Spleen (tissue), 11 donors: Measurements from ENCODE around the gene MYMX. TPM values are rescaled to one million over a fixed set of nuclear protein-coding genes. Genes with fewer than 3 reads are reported as not detected.
A peak's percentile ranks its signal among the peaks of the same experiment; 100 is the strongest.

Experiments
- DNase-seq: peaks from one replicate; pipeline ENCODE4 v3.0.0-alpha.2; 2020
- H3K27ac ChIP-seq, 8 donors: fragments of 200-600 bp; sonication (generic) in 7 of 8; 1 replicate in 4 of 8; 2 replicates in 4 of 8; pipeline versions ENCODE4 v1.5.0 to v1.8.0; 2016 to 2021; ENCODE audit warnings: inconsistent platforms in 4 of 8, mild to moderate bottlenecking in 4 of 8, moderate library complexity in 1 of 8
- H3K27me3 ChIP-seq, 7 donors: fragments of 200-600 bp; sonication (generic) in 6 of 7; replicated peaks in 1 of 7; 1 replicate in 4 of 7; 2 replicates in 3 of 7; pipeline versions ENCODE4 v1.5.0 to v1.8.0; 2016 to 2021; ENCODE audit warnings: inconsistent platforms in 3 of 7, mild to moderate bottlenecking in 1 of 7
- H3K36me3 ChIP-seq, 6 donors: fragments of 200-600 bp; sonication (generic) in 5 of 6; 1 replicate in 4 of 6; 2 replicates in 2 of 6; pipeline versions ENCODE4 v1.5.0 to v1.8.0; 2016 to 2021; ENCODE audit warnings: inconsistent platforms in 2 of 6
- H3K4me1 ChIP-seq, 6 donors: fragments of 200-600 bp; sonication (generic) in 5 of 6; 1 replicate in 3 of 6; 2 replicates in 3 of 6; pipeline versions ENCODE4 v1.5.0 to v1.8.0; 2016 to 2021; ENCODE audit warnings: inconsistent platforms in 3 of 6
- H3K4me3 ChIP-seq, 8 donors: fragments of 200-600 bp; sonication (generic) in 7 of 8; 1 replicate in 4 of 8; 2 replicates in 4 of 8; pipeline versions ENCODE4 v1.5.0 to v1.8.0; 2016 to 2021; ENCODE audit warnings: inconsistent platforms in 4 of 8, mild to moderate bottlenecking in 4 of 8, moderate library complexity in 2 of 8
- H3K9me3 ChIP-seq, 8 donors: fragments of 200-600 bp; sonication (generic) in 7 of 8; 1 replicate in 4 of 8; 2 replicates in 4 of 8; pipeline versions ENCODE4 v1.5.0 to v1.8.0; 2016 to 2021; ENCODE audit warnings: inconsistent platforms in 4 of 8
- POLR2A ChIP-seq, 3 donors: fragments of 450-650 bp; IDR thresholded peaks; one replicate each; pipeline ENCODE4 v1.5.1; 2017; ENCODE audit warnings: antibody characterized with exemption in 3 of 3, mild to moderate bottlenecking in 1 of 3
- POLR2AphosphoS5 ChIP-seq, 3 donors: sonication (generic); formaldehyde crosslinking; IDR thresholded peaks; one replicate each; pipeline ENCODE4 v1.5.1; 2017; ENCODE audit warnings: antibody characterized with exemption in 3 of 3
- WGBS, 5 donors: extraction: QIAGEN DNeasy Blood & Tissue Kit in 3 of 5; methylation state at CpG; one replicate each; pipeline versions ENCODE4 v1.1.5 to v1.1.7; 2013 to 2018; 5-methylcytosine and 5-hydroxymethylcytosine counted together
- intact Hi-C: fragments of 100-400 bp; cut with DNase I; formaldehyde crosslinking; loops from one replicate; pipeline ENCODE4 v1.15.0; 2023; ENCODE audit warnings: low total_unique reads
- polyA plus RNA-seq, 3 donors: library from polyadenylated mRNA; stranded (reverse); fragments of 200-250 nt; gene quantifications; one replicate each; pipeline ENCODE4 v1.2.1, GENCODE V29; 2013
- total RNA-seq, 7 donors: library from RNA; depleted of rRNA in 3 of 7; stranded (reverse); fragments of >200 nt in 3 of 7; fragmentation: NEBNext Ultra II Directional in 4 of 7; extraction: Animal tissue kit (Norgen Biotek cat#: 25700) in 4 of 7; gene quantifications; one replicate each; pipeline versions ENCODE4 v1.1.0 to v1.2.1, GENCODE V29; 2016 to 2021
- TF ChIP-seq, protein P1 (sequence below), 11 experiments: fragments of 200-600 bp in 7 of 11; fragments of 450-650 bp in 4 of 11; sonication (generic) in 4 of 11; IDR thresholded peaks in 8 of 11; conservative IDR thresholded peaks in 3 of 11; 1 replicate in 7 of 11; 2 replicates in 4 of 11; pipeline versions ENCODE4 v1.4.0 to v1.8.0; 2016 to 2021; ENCODE audit warnings: antibody characterized with exemption in 11 of 11, inconsistent platforms in 4 of 11, mild to moderate bottlenecking in 1 of 11
- donor health status: healthy with polysubstance abuse.
- donor health status: DM: no; HTN: no; CAD: no; lungs with moderate emphysema.
- donor health status: DM: no; HTN: no; CAD: no.
- donor health status: Bipolar disorder and iron deficiency.
- donor health status: healthy.
- donor health status: DM: no; HTN: no; CAD: no.
- donor health status: DM: yes; HTN: yes; CAD: no.

MYMX gene
- total and polyA plus RNA-seq, 10 donors: 0.34 to 1.5 (median 0.87) TPM; not detected in 2

DNA sequence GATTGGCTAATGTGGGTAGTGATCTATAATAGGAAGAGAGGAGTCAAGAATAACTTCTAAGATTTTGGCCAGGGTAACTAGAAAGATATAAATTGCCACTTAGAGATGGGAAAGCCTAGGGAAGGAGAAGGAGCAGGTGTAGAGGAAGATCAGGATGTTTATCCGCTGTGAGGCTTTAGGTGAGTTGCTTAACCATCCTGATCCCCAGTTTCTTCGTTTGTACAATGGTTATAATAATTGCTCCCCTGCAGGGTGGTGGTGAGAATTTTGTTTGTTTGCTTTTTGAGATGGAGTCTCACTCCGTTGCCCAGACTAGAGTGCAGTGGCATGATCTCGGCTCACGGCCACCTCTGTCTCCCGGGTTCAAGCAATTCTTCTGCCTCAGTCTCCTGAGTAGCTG, 2.4 kb upstream of the MYMX start:
- DNase-seq: no peak
- no peak overlapping the region for H3K4me3 ChIP-seq
- intact Hi-C loops: no loop called here
- H3K4me1 ChIP-seq: peaks cover 0 to 30% (median 20%) of the 10 kb centered on the region in 6 donors
- WGBS, 5 donors: 86 to 95% (median 93%) methylated on average over 6 of the region's 6 CpGs
- no peaks in the 10 kb centered on the region for H3K36me3 ChIP-seq
- H3K27me3 ChIP-seq: peaks cover 0 to 7% (median 0%) of the 10 kb centered on the region in 7 donors
- no peak overlapping the region for H3K27ac ChIP-seq
- TF ChIP-seq POLR2AphosphoS5 (IDR thresholded peaks at IDR 0.05) (no peak), POLR2A (IDR thresholded peaks at IDR 0.05) (no peak)
- TF ChIP-seq, protein P1, sequence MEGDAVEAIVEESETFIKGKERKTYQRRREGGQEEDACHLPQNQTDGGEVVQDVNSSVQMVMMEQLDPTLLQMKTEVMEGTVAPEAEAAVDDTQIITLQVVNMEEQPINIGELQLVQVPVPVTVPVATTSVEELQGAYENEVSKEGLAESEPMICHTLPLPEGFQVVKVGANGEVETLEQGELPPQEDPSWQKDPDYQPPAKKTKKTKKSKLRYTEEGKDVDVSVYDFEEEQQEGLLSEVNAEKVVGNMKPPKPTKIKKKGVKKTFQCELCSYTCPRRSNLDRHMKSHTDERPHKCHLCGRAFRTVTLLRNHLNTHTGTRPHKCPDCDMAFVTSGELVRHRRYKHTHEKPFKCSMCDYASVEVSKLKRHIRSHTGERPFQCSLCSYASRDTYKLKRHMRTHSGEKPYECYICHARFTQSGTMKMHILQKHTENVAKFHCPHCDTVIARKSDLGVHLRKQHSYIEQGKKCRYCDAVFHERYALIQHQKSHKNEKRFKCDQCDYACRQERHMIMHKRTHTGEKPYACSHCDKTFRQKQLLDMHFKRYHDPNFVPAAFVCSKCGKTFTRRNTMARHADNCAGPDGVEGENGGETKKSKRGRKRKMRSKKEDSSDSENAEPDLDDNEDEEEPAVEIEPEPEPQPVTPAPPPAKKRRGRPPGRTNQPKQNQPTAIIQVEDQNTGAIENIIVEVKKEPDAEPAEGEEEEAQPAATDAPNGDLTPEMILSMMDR (IDR thresholded peaks at IDR 0.05 in 8 of 11, conservative IDR thresholded peaks at IDR 0.05 in 3 of 11): no peak
- no peaks in the 10 kb centered on the region for H3K9me3 ChIP-seq

GRCh38 chr6:44217332-44218143, 812 bp downstream of the MYMX start:
- WGBS, 5 donors: 84 to 94% (median 90%) methylated on average over 11 to 16 of the region's 16 CpGs
- Histone ChIP-seq H3K27ac (peak overlapping the region in 6 of 8 donors; percentile 61 to 87 (median 77)), H3K27me3 (peaks cover 0 to 13% (median 0%) of the 10 kb centered on the region in 7 donors), H3K36me3 (no peaks in the 10 kb centered on the region), H3K9me3 (no peaks in the 10 kb centered on the region), H3K4me1 (peaks cover 12 to 58% (median 49%) of the 10 kb centered on the region in 6 donors), H3K4me3 (no peak overlapping the region)
- TF ChIP-seq, protein P1 (IDR thresholded peaks at IDR 0.05 in 8 of 11, conservative IDR thresholded peaks at IDR 0.05 in 3 of 11): no peak
- no peak for TF ChIP-seq POLR2AphosphoS5 (IDR thresholded peaks at IDR 0.05)
- no peak for TF ChIP-seq POLR2A (IDR thresholded peaks at IDR 0.05)
- DNase-seq: no peak
- intact Hi-C loops: no loop called here

- H3K9me3 ChIP-seq: no peaks in the 10 kb centered on the region
- WGBS, 5 donors: 1 to 4% (median 2%) methylated on average over 22 to 45 of the region's 45 CpGs
- H3K4me3 ChIP-seq: peak overlapping the region; percentile 24 to 70 (median 43)
- TF ChIP-seq POLR2AphosphoS5 (IDR thresholded peaks at IDR 0.05): peak; percentile 71 to 83 (median 81)
- peak in 1 of 3 donors; percentile 25 for TF ChIP-seq POLR2A (IDR thresholded peaks at IDR 0.05)
- TF ChIP-seq, protein P1 (IDR thresholded peaks at IDR 0.05 in 8 of 11, conservative IDR thresholded peaks at IDR 0.05 in 3 of 11): no peak
- H3K36me3 ChIP-seq: no peaks in the 10 kb centered on the region
- DNase-seq: peak; percentile 93
- peaks cover 0 to 16% (median 0%) of the 10 kb centered on the region in 7 donors for H3K27me3 ChIP-seq
- intact Hi-C loops: no loop called here
- peaks cover 22 to 75% (median 64%) of the 10 kb centered on the region in 6 donors for H3K4me1 ChIP-seq
- peak overlapping the region; percentile 51 to 87 (median 77) for H3K27ac ChIP-seq
Measured at GRCh38 chr6:44219053-44219814, 2.5 kb downstream of the MYMX start.
